Activated CD8-positive, alpha-beta T cell treated with anti-CD3 and anti-CD28 coated beads for 36 hours (primary cell): ENCODE measurements around the gene FERMT3. TPM values are rescaled to one million over a fixed set of nuclear protein-coding genes. Genes with fewer than 3 reads are reported as not detected.

ENCODE experiments used
- ATAC-seq: fragments of 200-7000 bp; cut with Tn5 transposase; one replicate; pipeline ENCODE4 v1.10.0; 2021; ENCODE audit warnings: mild to moderate bottlenecking, moderate library complexity
- CTCF ChIA-PET: fragments of 350-600 bp; sonication (Branson Sonifier 250); formaldehyde crosslinking; loops from one replicate; lab custom pipeline; 2021; ENCODE audit warnings: antibody characterized with exemption; lab: Charles Lee
- POLR2A ChIA-PET: fragments of 350-600 bp; sonication (Branson Sonifier 250); formaldehyde crosslinking; loops from one replicate; lab custom pipeline; 2021; ENCODE audit warnings: antibody characterized with exemption; lab: Charles Lee
- DNase-seq: peaks from one replicate; pipeline ENCODE4 v3.0.0-alpha.2; 2020
- H3K27ac Mint-ChIP-seq: one replicate; pipeline ENCODE4 v1.8.0; 2021; ENCODE audit warnings: mild to moderate bottlenecking, mixed read lengths
- H3K27me3 Mint-ChIP-seq: one replicate; pipeline ENCODE4 v1.8.0; 2021; ENCODE audit warnings: mixed read lengths
- H3K36me3 Mint-ChIP-seq: one replicate; pipeline ENCODE4 v1.8.0; 2021; ENCODE audit warnings: low read depth, mixed read lengths
- H3K4me1 Mint-ChIP-seq: one replicate; pipeline ENCODE4 v1.8.0; 2021; ENCODE audit warnings: low read depth, mixed read lengths
- H3K4me3 Mint-ChIP-seq: one replicate; pipeline ENCODE4 v1.8.0; 2021; ENCODE audit warnings: mild to moderate bottlenecking, moderate library complexity, mixed read lengths
- H3K9me3 Mint-ChIP-seq: one replicate; pipeline ENCODE4 v1.8.0; 2021; ENCODE audit warnings: mixed read lengths
- intact Hi-C: fragments of 100-400 bp; cut with micrococcal nuclease; formaldehyde crosslinking; loops from one replicate; pipeline ENCODE4 v1.10.0; 2022
- total RNA-seq, 2 experiments: library from RNA; stranded (reverse); gene quantifications; one replicate each; pipeline ENCODE4 v1.2.3, GENCODE V29; 2021
- TF ChIP-seq, protein P1 (sequence below): fragments of 200-600 bp; IDR thresholded peaks from one replicate; pipeline ENCODE4 v1.8.0; 2022; ENCODE audit warnings: antibody characterized with exemption, mild to moderate bottlenecking

FERMT3 gene
- total RNA-seq, 2 experiments from 2014 or later = 210 to 214 TPM

DNA sequence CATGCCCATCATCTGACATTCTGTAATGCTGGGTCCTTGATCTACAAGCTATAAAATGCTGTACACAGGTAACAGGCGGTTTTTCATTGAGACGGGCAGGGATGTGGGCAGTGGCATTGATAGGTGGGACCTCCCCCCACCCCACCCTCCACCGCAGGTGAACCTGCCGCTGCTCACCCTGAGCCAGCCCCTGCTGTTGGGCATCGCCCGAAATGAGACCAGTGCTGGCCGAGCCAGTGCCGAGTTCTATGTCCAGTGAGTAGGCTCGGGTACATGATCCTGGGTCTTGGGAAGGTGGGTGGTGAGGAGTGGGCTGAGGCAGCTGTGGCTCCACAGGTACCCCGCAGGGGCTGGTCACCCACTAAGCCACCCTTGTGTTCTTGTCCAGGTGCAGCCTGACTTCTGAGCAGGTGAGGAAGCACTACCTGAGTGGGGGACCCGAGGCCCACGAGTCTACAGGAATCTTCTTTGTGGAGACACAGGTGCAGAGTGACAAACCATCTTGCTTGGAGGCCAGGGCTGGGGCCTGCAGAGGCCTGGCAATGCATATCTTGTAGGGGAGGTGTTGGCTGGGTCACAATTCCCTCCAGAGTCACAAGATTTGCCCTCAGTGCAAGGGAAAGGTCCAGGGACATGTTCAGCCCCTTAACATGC lies 22.7 kb downstream of the FERMT3 start:
- H3K4me1 Mint-ChIP-seq = peaks cover 33% of the 10 kb centered on the region

DNA sequence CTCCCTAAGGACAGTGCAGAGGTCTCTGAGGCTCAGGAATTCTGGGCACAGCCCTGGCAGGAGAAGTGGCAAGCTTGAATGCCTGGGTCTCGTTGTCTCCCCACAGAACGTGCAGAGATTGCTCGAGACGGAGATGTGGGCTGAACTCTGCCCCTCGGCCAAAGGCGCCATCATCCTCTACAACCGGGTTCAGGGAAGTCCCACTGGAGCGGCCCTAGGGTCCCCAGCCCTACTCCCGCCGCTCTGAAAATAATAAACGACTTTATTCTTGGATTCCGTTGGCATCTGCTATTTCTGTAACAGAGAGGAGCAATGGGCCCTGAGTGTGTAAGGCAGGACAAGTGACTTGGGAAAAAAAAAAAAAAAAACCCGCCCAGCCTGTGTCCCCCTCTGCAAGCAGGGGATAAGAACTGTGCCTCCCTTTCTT lies 23.2 kb downstream of the FERMT3 start:
- intact Hi-C loops = no loop called here
- TF ChIP-seq, protein P1, sequence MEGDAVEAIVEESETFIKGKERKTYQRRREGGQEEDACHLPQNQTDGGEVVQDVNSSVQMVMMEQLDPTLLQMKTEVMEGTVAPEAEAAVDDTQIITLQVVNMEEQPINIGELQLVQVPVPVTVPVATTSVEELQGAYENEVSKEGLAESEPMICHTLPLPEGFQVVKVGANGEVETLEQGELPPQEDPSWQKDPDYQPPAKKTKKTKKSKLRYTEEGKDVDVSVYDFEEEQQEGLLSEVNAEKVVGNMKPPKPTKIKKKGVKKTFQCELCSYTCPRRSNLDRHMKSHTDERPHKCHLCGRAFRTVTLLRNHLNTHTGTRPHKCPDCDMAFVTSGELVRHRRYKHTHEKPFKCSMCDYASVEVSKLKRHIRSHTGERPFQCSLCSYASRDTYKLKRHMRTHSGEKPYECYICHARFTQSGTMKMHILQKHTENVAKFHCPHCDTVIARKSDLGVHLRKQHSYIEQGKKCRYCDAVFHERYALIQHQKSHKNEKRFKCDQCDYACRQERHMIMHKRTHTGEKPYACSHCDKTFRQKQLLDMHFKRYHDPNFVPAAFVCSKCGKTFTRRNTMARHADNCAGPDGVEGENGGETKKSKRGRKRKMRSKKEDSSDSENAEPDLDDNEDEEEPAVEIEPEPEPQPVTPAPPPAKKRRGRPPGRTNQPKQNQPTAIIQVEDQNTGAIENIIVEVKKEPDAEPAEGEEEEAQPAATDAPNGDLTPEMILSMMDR = no peak
- Mint-ChIP-seq H3K9me3 (no peaks in the 10 kb centered on the region), H3K27me3 (no peaks in the 10 kb centered on the region), H3K4me3 (peak overlapping the region; percentile 81), H3K4me1 (peaks cover 31% of the 10 kb centered on the region), H3K27ac (peak overlapping the region; percentile 83), H3K36me3 (peaks cover 5% of the 10 kb centered on the region)
- DNase-seq (no peak), ATAC-seq (no peak)
- ChIA-PET POLR2A (interaction anchor here (0.6 to 4.6 kb wide), 4 partner anchors 21 to 81 kb away, joined by 3 to 39 read pairs (median 4); partner anchors contain the start of gene FERMT3), CTCF (interaction anchor here (1.1 kb wide), 1 partner anchor 75 kb away, joined by 4 read pairs; no protein-coding TSS in a partner anchor)

More for the DNA sequence above, 22.7 kb downstream of the FERMT3 start:
- peak overlapping the region; percentile 83 for H3K27ac Mint-ChIP-seq
- TF ChIP-seq, protein P1 = no peak
- ATAC-seq (no peak), DNase-seq (no peak)
- ChIA-PET POLR2A (interaction anchor here (0.6 to 4.6 kb wide), 5 partner anchors 9 to 82 kb away, joined by 3 to 39 read pairs (median 4); partner anchors contain the start of gene FERMT3), CTCF (no interaction called here)
- no peaks in the 10 kb centered on the region for H3K27me3 Mint-ChIP-seq
- H3K36me3 Mint-ChIP-seq = peaks cover 7% of the 10 kb centered on the region
- peak overlapping the region; percentile 81 for H3K4me3 Mint-ChIP-seq
- intact Hi-C loops = no loop called here
- no peaks in the 10 kb centered on the region for H3K9me3 Mint-ChIP-seq

DNA sequence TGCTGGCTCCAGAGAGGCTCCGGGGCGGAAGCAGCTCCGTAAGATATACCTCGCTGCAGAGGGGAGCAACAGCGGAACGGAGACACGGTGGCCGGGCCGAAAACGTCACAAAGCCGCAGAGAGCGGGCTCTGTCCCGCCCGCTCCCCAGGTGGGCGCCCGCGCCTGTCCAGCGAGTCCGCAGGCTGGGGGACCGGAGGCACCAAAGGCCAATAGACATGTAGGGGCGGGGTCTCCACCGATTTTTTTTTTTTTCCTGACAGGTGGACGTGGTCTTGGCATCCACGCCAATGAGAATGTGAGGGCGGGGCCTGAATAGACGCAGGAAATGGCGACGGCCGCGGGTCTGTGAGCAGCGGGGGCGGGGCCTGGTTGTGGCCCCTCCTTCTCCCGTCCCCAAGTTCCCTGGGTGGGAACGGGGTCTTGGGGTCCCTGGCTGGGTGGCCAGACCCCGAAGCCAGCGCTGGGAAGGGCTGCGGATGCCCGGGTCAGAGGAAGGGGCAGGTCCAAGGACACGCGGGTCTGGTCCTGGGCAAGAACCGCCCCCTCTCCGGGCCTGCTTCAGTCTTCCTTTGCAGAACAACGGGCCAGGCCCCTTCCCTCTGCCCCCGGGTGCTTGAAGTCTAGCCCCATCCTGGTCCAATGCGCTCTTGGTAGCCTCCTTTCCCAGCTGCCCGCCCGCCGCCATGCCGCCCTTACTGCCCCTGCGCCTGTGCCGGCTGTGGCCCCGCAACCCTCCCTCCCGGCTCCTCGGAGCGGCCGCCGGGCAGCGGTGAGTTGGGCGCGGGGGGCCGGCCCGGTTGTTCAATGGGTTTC lies 23.9 kb downstream of the FERMT3 start, which contains the start of gene DNAJC4:
TSS of gene DNAJC4 (plus strand) at position 378 of the 814 bp plus-strand sequence. CDS start at position 685, 307 bp downstream.
- Mint-ChIP-seq H3K27me3 (no peaks in the 10 kb centered on the region), H3K27ac (peak within 1 kb of the TSS; percentile 83), H3K4me1 (peaks cover 29% of the 10 kb centered on the region), H3K4me3 (peak within 1 kb of the TSS; percentile 81), H3K9me3 (no peaks in the 10 kb centered on the region), H3K36me3 (peaks cover 9% of the 10 kb centered on the region)
- ATAC-seq (peak; percentile 60), DNase-seq (peak; percentile 95)
- CTCF ChIA-PET = interaction anchor here (1.1 to 1.5 kb wide), 4 partner anchors 26 to 74 kb away, joined by 3 to 5 read pairs (median 4); no protein-coding TSS in a partner anchor
- POLR2A ChIA-PET = interaction anchor here (1.0 to 4.6 kb wide), 6 partner anchors 9 to 45 kb away, joined by 3 to 39 read pairs (median 4); partner anchors contain the start of gene FERMT3
- TF ChIP-seq, protein P1 = no peak
- intact Hi-C loops = no loop called here

DNA sequence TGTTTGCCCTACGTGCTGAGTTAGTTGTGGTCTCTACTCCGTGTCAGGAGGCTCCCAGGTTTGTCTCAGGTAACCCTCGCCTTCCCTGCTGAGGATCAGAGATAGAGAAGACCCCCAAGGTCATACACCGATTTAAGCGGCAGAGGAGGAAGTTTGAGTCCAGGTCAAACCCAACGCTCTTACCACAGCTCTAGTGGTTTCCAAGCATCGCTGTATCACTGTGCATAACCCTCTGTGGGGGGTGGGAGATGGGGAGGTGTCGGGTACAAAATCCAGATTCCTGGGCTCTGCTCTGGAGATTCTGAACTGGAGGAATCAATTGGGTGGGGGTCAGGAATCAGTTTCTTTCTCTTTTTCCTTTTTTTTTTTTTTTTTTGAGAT lies 24.5 kb downstream of the FERMT3 start:
- Mint-ChIP-seq H3K36me3 (peaks cover 13% of the 10 kb centered on the region), H3K9me3 (no peaks in the 10 kb centered on the region), H3K4me3 (peak overlapping the region; percentile 81), H3K4me1 (peaks cover 34% of the 10 kb centered on the region), H3K27me3 (no peaks in the 10 kb centered on the region), H3K27ac (peak overlapping the region; percentile 83)
- DNase-seq (no peak), ATAC-seq (no peak)
- POLR2A ChIA-PET = interaction anchor here (1.0 to 4.6 kb wide), 6 partner anchors 9 to 44 kb away, joined by 3 to 39 read pairs (median 4); partner anchors contain the start of gene FERMT3
- intact Hi-C loops = no loop called here
- TF ChIP-seq, protein P1 = no peak
- CTCF ChIA-PET = interaction anchor here (1.1 to 1.5 kb wide), 4 partner anchors 26 to 73 kb away, joined by 3 to 5 read pairs (median 4); no protein-coding TSS in a partner anchor
